Ascending aorta (tissue), 2 donors: ENCODE data around the gene ZBTB20. TPM values are rescaled to one million over a fixed set of nuclear protein-coding genes. Genes with fewer than 3 reads are reported as not detected.

Experiments
- DNase-seq, 2 donors: peaks; one replicate each; pipeline ENCODE4 v3.0.0-alpha.2; 2019; ENCODE audit warnings: low spot score in 2 of 2
- H3K27ac ChIP-seq, 2 donors: fragments of 200-600 bp; sonication (generic); one replicate each; pipeline ENCODE4 v1.5.1; 2016 to 2017; ENCODE audit warnings: mild to moderate bottlenecking in 1 of 2
- H3K27me3 ChIP-seq: fragments of 200-600 bp; sonication (generic); one replicate; pipeline ENCODE4 v1.5.1; 2017
- H3K36me3 ChIP-seq, 2 donors: fragments of 200-600 bp; sonication (generic); one replicate each; pipeline ENCODE4 v1.5.1; 2016
- H3K4me1 ChIP-seq, 2 donors: fragments of 200-600 bp; sonication (generic); one replicate each; pipeline ENCODE4 v1.5.1; 2016 to 2017; ENCODE audit warnings: mild to moderate bottlenecking in 1 of 2
- H3K4me3 ChIP-seq, 2 donors: fragments of 200-600 bp; sonication (generic); one replicate each; pipeline ENCODE4 v1.5.1; 2016 to 2017; ENCODE audit warnings: mild to moderate bottlenecking in 1 of 2
- H3K9me3 ChIP-seq, 2 donors: fragments of 200-600 bp; sonication (generic); one replicate each; pipeline ENCODE4 v1.5.1; 2016
- intact Hi-C: fragments of 100-400 bp; cut with DNase I; formaldehyde crosslinking; loops from one replicate; pipeline ENCODE4 v1.15.1; 2023
- total RNA-seq: library from RNA; depleted of rRNA; stranded (reverse); fragments of >200 nt; gene quantifications from one replicate; pipeline ENCODE4 v1.1.0, GENCODE V29; 2016
- TF ChIP-seq, protein P1 (sequence below), 3 experiments: fragments of 200-600 bp in 2 of 3; fragments of 450-650 bp in 1 of 3; sonication (generic) in 2 of 3; IDR thresholded peaks; one replicate each; pipeline ENCODE4 v1.5.1; 2016 to 2019; ENCODE audit warnings: antibody characterized with exemption in 3 of 3, mild to moderate bottlenecking in 1 of 3, moderate library complexity in 1 of 3

The ZBTB20 gene
- total RNA-seq, 1 donor from 2014 or later, result 60.3 TPM

DNA sequence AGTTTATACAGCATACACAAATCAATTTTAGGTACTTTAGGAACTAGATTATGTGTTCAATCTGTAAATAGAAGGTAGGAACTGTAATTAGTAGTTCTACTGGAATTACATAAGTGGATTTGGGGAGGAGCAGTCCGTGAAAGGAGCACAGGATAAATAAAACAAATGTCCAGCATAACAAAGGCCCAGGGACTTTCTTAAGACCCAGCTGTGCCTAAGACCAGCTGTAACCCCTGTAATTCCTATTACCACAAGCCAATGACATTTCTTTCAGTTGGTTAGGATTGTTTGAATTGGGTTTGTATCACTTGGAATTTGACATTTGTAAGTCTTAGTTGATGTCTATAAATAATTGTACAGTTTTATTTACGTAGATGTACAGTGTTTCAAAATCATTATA is 4.8 kb upstream of the ZBTB20 start:
- Histone ChIP-seq H3K36me3 (no peaks in the 10 kb centered on the region), H3K27me3 (no peaks in the 10 kb centered on the region), H3K4me3 (no peak overlapping the region), H3K4me1 (peaks cover 0 to 6% of the 10 kb centered on the region in 2 donors), H3K27ac (no peak overlapping the region), H3K9me3 (no peaks in the 10 kb centered on the region)
- intact Hi-C loops, result no loop called here
- DNase-seq, result no peak
- TF ChIP-seq, protein P1, sequence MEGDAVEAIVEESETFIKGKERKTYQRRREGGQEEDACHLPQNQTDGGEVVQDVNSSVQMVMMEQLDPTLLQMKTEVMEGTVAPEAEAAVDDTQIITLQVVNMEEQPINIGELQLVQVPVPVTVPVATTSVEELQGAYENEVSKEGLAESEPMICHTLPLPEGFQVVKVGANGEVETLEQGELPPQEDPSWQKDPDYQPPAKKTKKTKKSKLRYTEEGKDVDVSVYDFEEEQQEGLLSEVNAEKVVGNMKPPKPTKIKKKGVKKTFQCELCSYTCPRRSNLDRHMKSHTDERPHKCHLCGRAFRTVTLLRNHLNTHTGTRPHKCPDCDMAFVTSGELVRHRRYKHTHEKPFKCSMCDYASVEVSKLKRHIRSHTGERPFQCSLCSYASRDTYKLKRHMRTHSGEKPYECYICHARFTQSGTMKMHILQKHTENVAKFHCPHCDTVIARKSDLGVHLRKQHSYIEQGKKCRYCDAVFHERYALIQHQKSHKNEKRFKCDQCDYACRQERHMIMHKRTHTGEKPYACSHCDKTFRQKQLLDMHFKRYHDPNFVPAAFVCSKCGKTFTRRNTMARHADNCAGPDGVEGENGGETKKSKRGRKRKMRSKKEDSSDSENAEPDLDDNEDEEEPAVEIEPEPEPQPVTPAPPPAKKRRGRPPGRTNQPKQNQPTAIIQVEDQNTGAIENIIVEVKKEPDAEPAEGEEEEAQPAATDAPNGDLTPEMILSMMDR (IDR thresholded peaks at IDR 0.05), result no peak

DNA sequence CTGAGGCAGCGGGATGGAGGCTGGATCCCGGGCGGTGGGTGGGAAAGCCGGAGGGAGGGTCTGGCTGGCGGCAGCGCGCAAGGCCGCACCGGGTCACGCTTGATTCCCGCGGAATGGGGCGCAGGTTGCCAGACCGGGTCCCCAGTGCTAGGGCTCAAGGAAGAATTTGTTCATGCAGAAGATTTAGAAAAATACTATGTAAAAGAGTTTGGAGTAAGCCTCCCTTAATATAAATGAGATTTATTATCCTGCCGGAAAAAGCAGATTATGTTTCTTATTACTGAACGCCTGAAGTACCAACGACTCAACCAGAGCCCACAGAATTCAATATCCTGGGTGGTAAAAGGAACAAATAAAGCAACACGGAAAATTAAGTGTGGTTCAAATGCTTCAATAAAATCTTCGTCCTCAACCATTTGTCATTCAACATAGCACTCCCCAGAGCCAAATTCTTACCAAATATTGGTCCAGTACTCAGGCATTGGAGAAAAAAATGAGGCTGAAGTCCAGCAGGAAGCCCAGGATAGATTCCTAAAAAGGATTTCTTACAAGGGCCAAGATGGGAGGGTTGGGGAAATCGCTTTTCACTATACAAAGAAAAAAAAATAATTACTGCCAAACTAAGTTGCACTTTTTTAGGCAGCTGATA is 1.2 kb upstream of the ZBTB20 start:
- intact Hi-C loops, result loop anchor here (5.0 to 10.0 kb wide), 4 partner anchors 103 to 1201 kb away; partner anchors contain the start of genes CCDC191, QTRT2 and ZDHHC23
- peak overlapping the region; percentile 52 to 94 for H3K4me3 ChIP-seq
- H3K9me3 ChIP-seq, result no peaks in the 10 kb centered on the region
- peak overlapping the region; percentile 89 to 98 for H3K27ac ChIP-seq
- H3K27me3 ChIP-seq, result no peaks in the 10 kb centered on the region
- no peaks in the 10 kb centered on the region for H3K36me3 ChIP-seq
- H3K4me1 ChIP-seq, result peaks cover 0 to 16% of the 10 kb centered on the region in 2 donors
- TF ChIP-seq, protein P1 (IDR thresholded peaks at IDR 0.05), result no peak
- DNase-seq, result no peak

DNA sequence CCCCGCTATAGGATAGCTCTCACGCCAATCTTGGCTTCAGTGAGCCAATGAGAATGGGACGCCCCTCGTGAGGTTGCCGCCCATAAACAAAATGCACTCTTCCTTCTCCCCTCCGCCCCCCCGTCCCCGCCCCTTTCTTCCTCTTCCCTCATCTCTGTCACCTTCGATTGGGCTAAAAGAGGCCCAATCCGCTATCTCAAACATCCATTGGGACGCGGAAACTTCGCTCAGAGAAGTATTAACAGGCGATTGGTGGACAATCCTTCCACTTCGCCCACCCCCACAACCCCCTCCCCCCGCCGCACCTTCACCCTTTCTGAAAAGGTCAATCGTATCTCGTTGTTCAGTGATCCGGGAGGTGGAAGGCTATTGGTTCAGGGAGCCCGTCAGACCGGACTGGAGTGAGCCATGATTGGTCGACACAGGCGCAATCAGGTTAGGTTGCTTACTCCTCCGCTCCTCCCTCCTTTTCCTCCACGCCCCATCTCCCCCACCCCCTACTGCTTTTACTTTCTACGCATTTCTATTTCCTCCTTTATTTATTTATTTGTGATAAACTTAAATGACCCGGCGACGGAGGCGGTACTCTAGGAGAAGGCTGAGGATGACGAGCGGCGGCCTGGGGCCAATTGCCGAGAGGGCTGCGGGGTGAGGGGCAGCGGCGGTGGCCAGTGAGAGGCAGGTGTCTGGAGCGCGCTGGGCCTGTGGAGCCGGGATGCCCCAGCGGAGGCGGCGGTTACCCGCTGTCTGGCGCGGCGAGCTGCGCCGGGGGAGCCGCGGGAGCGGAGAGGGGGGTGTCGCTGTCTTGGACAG is 447 bp upstream of the ZBTB20 start:
- Histone ChIP-seq H3K4me1 (peaks cover 0 to 16% of the 10 kb centered on the region in 2 donors), H3K4me3 (peak overlapping the region; percentile 87 to 94), H3K27ac (peak overlapping the region; percentile 94 to 98), H3K36me3 (no peaks in the 10 kb centered on the region), H3K9me3 (no peaks in the 10 kb centered on the region), H3K27me3 (no peaks in the 10 kb centered on the region)
- TF ChIP-seq, protein P1 (IDR thresholded peaks at IDR 0.05), result no peak
- DNase-seq, result peak; percentile 98 to 99
- intact Hi-C loops, result loop anchor here (1.0 to 10.0 kb wide), 10 partner anchors 103 to 1451 kb away; partner anchors contain the start of genes ATP6V1A, CCDC191, NAA50 and QTRT2

DNA sequence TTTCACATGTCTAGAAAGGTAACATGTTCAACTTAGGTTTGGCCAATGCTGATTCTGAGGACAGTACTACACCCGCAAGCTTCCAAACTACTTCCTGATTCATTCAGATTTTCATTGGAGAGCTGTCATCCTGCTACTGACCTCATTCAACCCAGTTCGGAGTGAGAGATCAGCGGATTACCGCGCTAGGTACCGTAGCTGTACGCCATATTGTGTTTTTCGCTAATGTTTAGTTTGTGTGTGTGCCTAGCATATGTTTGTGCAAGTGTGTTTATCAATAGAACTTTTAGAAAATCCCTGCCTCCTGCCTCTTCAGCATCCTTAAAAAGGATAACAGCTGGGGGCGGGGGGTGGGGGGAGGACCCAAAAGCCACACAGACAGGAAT is 1.1 kb downstream of the ZBTB20 start:
- H3K4me3 ChIP-seq, result peak overlapping the region; percentile 87 to 88
- H3K4me1 ChIP-seq, result peaks cover 0 to 16% of the 10 kb centered on the region in 2 donors
- H3K36me3 ChIP-seq, result no peaks in the 10 kb centered on the region
- no peaks in the 10 kb centered on the region for H3K9me3 ChIP-seq
- DNase-seq, result peak in 1 of 2 donors; percentile 74
- TF ChIP-seq, protein P1 (IDR thresholded peaks at IDR 0.05), result no peak
- H3K27me3 ChIP-seq, result no peaks in the 10 kb centered on the region
- H3K27ac ChIP-seq, result peak overlapping the region; percentile 94 to 98
- intact Hi-C loops, result loop anchor here (2.0 to 10.0 kb wide), 6 partner anchors 101 to 1449 kb away; partner anchors contain the start of genes ATP6V1A, CCDC191, NAA50 and QTRT2

DNA sequence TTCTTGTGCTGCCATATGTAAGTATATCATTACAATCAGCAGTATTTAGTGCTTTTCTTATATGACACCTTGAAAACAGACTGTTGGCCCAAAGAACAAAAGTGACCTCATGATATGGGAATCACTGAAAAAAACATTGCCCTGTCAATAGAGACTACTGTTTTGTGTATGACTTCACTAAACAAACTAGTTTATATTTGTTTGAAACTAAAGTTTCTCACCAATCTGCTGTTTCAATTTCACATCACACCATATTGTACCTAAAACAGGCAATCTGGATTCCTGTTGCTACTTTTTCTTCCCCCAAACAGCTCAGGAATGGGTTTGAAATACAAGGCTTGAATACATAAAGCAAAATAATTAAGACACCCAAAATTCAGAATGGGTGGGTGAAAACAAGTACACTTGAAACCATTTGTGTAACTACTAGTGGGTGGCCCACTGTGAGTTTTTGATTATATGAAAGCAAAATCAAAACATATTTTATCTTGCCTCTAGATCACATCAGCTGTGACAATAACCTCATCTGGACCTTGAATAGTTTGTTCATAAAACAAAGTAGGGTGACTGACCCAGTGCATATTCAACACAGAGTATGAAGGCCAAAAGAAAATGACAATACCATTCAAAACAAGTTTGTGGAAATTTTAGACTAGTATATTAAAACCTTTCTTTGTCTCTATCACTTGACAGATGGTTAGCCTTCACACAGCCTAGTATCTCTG is 5.9 kb downstream of the ZBTB20 start:
- H3K27ac ChIP-seq, result no peak overlapping the region
- intact Hi-C loops, result loop anchor here (10.0 kb wide), 1 partner anchor 96 kb away; no protein-coding TSS in a partner anchor
- no peaks in the 10 kb centered on the region for H3K9me3 ChIP-seq
- no peak for DNase-seq
- TF ChIP-seq, protein P1 (IDR thresholded peaks at IDR 0.05), result no peak
- no peak overlapping the region for H3K4me3 ChIP-seq
- H3K27me3 ChIP-seq, result no peaks in the 10 kb centered on the region
- H3K4me1 ChIP-seq, result peaks cover 0 to 10% of the 10 kb centered on the region in 2 donors
- no peaks in the 10 kb centered on the region for H3K36me3 ChIP-seq
